HepG2 (cell line): Measurements from ENCODE around the gene NR2F1. TPM values are rescaled to one million over a fixed set of nuclear protein-coding genes. Genes with fewer than 3 reads are reported as not detected.
A peak's percentile ranks its signal among the peaks of the same experiment; 100 is the strongest.

ENCODE experiments used
- ARNTL ChIP-seq: sonication (generic); formaldehyde crosslinking; IDR thresholded peaks from 2 replicates; pipeline ENCODE4 v1.4.0; 2020; ENCODE audit warnings: mild to moderate bottlenecking, missing genetic modification reagents
- CEBPB ChIP-seq: IDR thresholded peaks from 2 replicates; pipeline ENCODE4 v1.6.1; 2011; ENCODE audit warnings: low read depth, low read length, improper control_type of control experiment, borderline replicate concordance
- CREM ChIP-seq, 2 experiments: sonication (generic) in 1 of 2; formaldehyde crosslinking in 1 of 2; IDR thresholded peaks; 2 replicates each; pipeline versions ENCODE4 v1.4.0 to v1.6.1; 2016 to 2020; ENCODE audit warnings: antibody characterized with exemption in 1 of 2, mild to moderate bottlenecking in 1 of 2, missing genetic modification reagents in 1 of 2
- ERF ChIP-seq: IDR thresholded peaks from 2 replicates; pipeline ENCODE4 v1.6.1; 2018; ENCODE audit warnings: missing biosample characterization, missing genetic modification reagents
- FOSL2 ChIP-seq: sonication (generic); formaldehyde crosslinking; IDR thresholded peaks from 2 replicates; pipeline ENCODE4 v1.4.0; 2020; ENCODE audit warnings: missing genetic modification reagents
- GABPA ChIP-seq, 2 experiments: IDR thresholded peaks; 2 replicates each; pipeline ENCODE4 v1.6.1; 2011 to 2016; ENCODE audit warnings: low read depth in 2 of 2, low read length in 1 of 2, missing biosample characterization in 1 of 2, missing genetic modification characterization in 1 of 2
- HES4 ChIP-seq: sonication (generic); formaldehyde crosslinking; IDR thresholded peaks from 2 replicates; pipeline ENCODE4 v1.9.0; 2021; ENCODE audit warnings: mild to moderate bottlenecking, missing genetic modification reagents, borderline replicate concordance
- HNRNPK ChIP-seq: fragments of 200-400 bp; formaldehyde crosslinking; IDR thresholded peaks from 2 replicates; pipeline ENCODE4 v1.6.1; 2018; ENCODE audit warnings: low read length, low read depth, moderate library complexity, mild to moderate bottlenecking; ENCODE audit not compliant: poor library complexity, severe bottlenecking
- HOXA9 ChIP-seq: sonication (generic); formaldehyde crosslinking; IDR thresholded peaks from 2 replicates; pipeline ENCODE4 v1.8.1; 2022; ENCODE audit warnings: missing genetic modification reagents, mild to moderate bottlenecking, moderate library complexity, borderline replicate concordance
- NFAT5 ChIP-seq: sonication (generic); formaldehyde crosslinking; IDR thresholded peaks from 2 replicates; pipeline ENCODE4 v1.4.0; 2020; ENCODE audit warnings: missing genetic modification reagents
- NRL ChIP-seq: sonication (generic); formaldehyde crosslinking; IDR thresholded peaks from 2 replicates; pipeline ENCODE4 v1.5.0; 2020; ENCODE audit warnings: missing genetic modification reagents, mild to moderate bottlenecking, moderate library complexity, borderline replicate concordance
- ZBTB49 ChIP-seq: sonication (generic); formaldehyde crosslinking; IDR thresholded peaks from 2 replicates; pipeline ENCODE4 v1.4.0; 2020; ENCODE audit warnings: missing genetic modification reagents, borderline replicate concordance
- ZFP37 ChIP-seq: sonication (generic); formaldehyde crosslinking; IDR thresholded peaks from 2 replicates; pipeline ENCODE4 v1.4.0; 2020; ENCODE audit warnings: missing genetic modification reagents, borderline replicate concordance
- ZNF160 ChIP-seq: sonication (generic); formaldehyde crosslinking; IDR thresholded peaks from 2 replicates; pipeline ENCODE4 v1.8.0; 2022; ENCODE audit warnings: mild to moderate bottlenecking, inconsistent platforms, missing genetic modification reagents
- ZNF354B ChIP-seq: sonication (generic); formaldehyde crosslinking; IDR thresholded peaks from 2 replicates; pipeline ENCODE4 v1.8.0; 2022; ENCODE audit warnings: mild to moderate bottlenecking, missing genetic modification reagents
- ZNF441 ChIP-seq: sonication (generic); formaldehyde crosslinking; IDR thresholded peaks from 2 replicates; pipeline ENCODE4 v1.7.0; 2021; ENCODE audit warnings: missing genetic modification reagents, borderline replicate concordance
- ZNF737 ChIP-seq: sonication (generic); formaldehyde crosslinking; IDR thresholded peaks from 2 replicates; pipeline ENCODE4 v1.5.0; 2020; ENCODE audit warnings: missing genetic modification reagents, mild to moderate bottlenecking, borderline replicate concordance
- ZNF772 ChIP-seq: sonication (generic); formaldehyde crosslinking; IDR thresholded peaks from 2 replicates; pipeline ENCODE4 v1.5.0; 2020; ENCODE audit warnings: mild to moderate bottlenecking, missing genetic modification reagents
- ZZZ3 ChIP-seq: sonication (generic); formaldehyde crosslinking; IDR thresholded peaks from 2 replicates; pipeline ENCODE4 v1.4.0; 2020; ENCODE audit warnings: missing genetic modification reagents, mild to moderate bottlenecking, borderline replicate concordance
- polyA plus RNA-seq, 8 experiments: library from polyadenylated mRNA; depleted of rRNA in 3 of 8; stranded (reverse) in 7 of 8; unstranded in 1 of 8; fragments of >200 nt; fragmentation: Illumina TruSeq in 4 of 8; extraction: Trizol in 4 of 8; gene quantifications; 2 replicates each; pipeline versions ENCODE4 v1.2.1 to v1.2.3, GENCODE V29; 2011 to 2016; ENCODE audit warnings: low read depth in 4 of 8, missing spikeins in 1 of 8, mixed read lengths in 1 of 8; ENCODE audit not compliant: insufficient read depth in 1 of 8
- total RNA-seq, 5 experiments: library from RNA; depleted of rRNA; stranded (reverse); fragments of >200 nt; fragmentation: Illumina TruSeq; extraction: Trizol; gene quantifications; 2 replicates each; pipeline ENCODE4 v1.2.3, GENCODE V29; 2016; ENCODE audit warnings: low read depth in 1 of 5
- TF ChIP-seq, protein P1 (sequence below): sonication (generic); formaldehyde crosslinking; IDR thresholded peaks from 2 replicates; pipeline ENCODE4 v1.4.0; 2020; ENCODE audit warnings: missing genetic modification reagents

Gene NR2F1
- total and polyA plus RNA-seq, 2 of the 13 experiments (the other 11 are each of a cell fraction or from before 2014, with no cell fraction given), result 17.1 to 59.7 TPM

GRCh38 chr5:93582677-93583438, at the start of gene NR2F1 (continued):
- TF ChIP-seq ZNF737 (CRISPR knock-in tag), result no peak
- no peak for TF ChIP-seq ZNF441 (CRISPR knock-in tag)
- TF ChIP-seq CREM (IDR thresholded peaks at IDR 0.05), result peak; percentile 47; the same call in 1 of the 2 replicates
- no peak for TF ChIP-seq CREM (CRISPR knock-in tag; IDR thresholded peaks at IDR 0.05)
- TF ChIP-seq NFAT5, result no peak
- TF ChIP-seq ZBTB49 (CRISPR knock-in tag), result no peak
- no peak for TF ChIP-seq HNRNPK
- no peak for TF ChIP-seq HOXA9 (CRISPR knock-in tag)
- peak; percentile 83 for TF ChIP-seq ARNTL (CRISPR knock-in tag)
- TF ChIP-seq, protein P1, sequence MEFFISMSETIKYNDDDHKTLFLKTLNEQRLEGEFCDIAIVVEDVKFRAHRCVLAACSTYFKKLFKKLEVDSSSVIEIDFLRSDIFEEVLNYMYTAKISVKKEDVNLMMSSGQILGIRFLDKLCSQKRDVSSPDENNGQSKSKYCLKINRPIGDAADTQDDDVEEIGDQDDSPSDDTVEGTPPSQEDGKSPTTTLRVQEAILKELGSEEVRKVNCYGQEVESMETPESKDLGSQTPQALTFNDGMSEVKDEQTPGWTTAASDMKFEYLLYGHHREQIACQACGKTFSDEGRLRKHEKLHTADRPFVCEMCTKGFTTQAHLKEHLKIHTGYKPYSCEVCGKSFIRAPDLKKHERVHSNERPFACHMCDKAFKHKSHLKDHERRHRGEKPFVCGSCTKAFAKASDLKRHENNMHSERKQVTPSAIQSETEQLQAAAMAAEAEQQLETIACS, result no peak
- TF ChIP-seq CEBPB, result no peak
- TF ChIP-seq ZNF160 (CRISPR knock-in tag), result peak; percentile 65; the same call in 1 of the 2 replicates
- TF ChIP-seq GABPA (IDR thresholded peaks at IDR 0.05; ENCODE audit: low read depth, low read length), result no peak
- peak; percentile 46 for TF ChIP-seq GABPA (CRISPR knock-in tag; IDR thresholded peaks at IDR 0.05; ENCODE audit: low read depth)
- TF ChIP-seq ZZZ3 (CRISPR knock-in tag), result no peak; the same call in 1 of the 2 replicates
- TF ChIP-seq HES4, result no peak
- TF ChIP-seq FOSL2 (CRISPR knock-in tag), result peak; percentile 42
- TF ChIP-seq NRL, result no peak
- TF ChIP-seq ERF (CRISPR knock-in tag), result no peak
- TF ChIP-seq ZFP37 (CRISPR knock-in tag), result no peak
- TF ChIP-seq ZNF354B (CRISPR knock-in tag), result 0 out of 2 replicates have a peak, but pooled peaks have one; percentile 59
- TF ChIP-seq ZNF772 (CRISPR knock-in tag), result peak; percentile 41; the same call in 1 of the 2 replicates
